HL-60 (cell line): Measurements from ENCODE around the gene ZNF813.

Experiments
- GABPA ChIP-seq: IDR thresholded peaks from 2 replicates; pipeline ENCODE4 v1.6.1; 2012; ENCODE audit warnings: low read depth
- SPI1 ChIP-seq: IDR thresholded peaks from 2 replicates; pipeline ENCODE4 v1.6.1; 2012; ENCODE audit warnings: low read depth, mild to moderate bottlenecking, borderline replicate concordance
- TF ChIP-seq, protein P1 (sequence below): IDR thresholded peaks from one replicate; pipeline ENCODE4 v1.5.1; 2011; ENCODE audit warnings: low read length, control low read depth, inconsistent platforms; ENCODE audit not compliant: insufficient read depth

- TF ChIP-seq, protein P1, sequence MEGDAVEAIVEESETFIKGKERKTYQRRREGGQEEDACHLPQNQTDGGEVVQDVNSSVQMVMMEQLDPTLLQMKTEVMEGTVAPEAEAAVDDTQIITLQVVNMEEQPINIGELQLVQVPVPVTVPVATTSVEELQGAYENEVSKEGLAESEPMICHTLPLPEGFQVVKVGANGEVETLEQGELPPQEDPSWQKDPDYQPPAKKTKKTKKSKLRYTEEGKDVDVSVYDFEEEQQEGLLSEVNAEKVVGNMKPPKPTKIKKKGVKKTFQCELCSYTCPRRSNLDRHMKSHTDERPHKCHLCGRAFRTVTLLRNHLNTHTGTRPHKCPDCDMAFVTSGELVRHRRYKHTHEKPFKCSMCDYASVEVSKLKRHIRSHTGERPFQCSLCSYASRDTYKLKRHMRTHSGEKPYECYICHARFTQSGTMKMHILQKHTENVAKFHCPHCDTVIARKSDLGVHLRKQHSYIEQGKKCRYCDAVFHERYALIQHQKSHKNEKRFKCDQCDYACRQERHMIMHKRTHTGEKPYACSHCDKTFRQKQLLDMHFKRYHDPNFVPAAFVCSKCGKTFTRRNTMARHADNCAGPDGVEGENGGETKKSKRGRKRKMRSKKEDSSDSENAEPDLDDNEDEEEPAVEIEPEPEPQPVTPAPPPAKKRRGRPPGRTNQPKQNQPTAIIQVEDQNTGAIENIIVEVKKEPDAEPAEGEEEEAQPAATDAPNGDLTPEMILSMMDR = no peak
- TF ChIP-seq SPI1 (no peak), GABPA (no peak)
Observed at GRCh38 chr19:53463263-53463662, 4.3 kb upstream of the ZNF813 start.
